GM19193 (cell line): ENCODE data around the gene AIMP1.

Source experiments
- POLR2A ChIP-seq: IDR thresholded peaks from 4 replicates; pipeline ENCODE4 v1.6.1; 2011; ENCODE audit not compliant: insufficient read depth, insufficient read length; ENCODE audit errors: extremely low read depth

Gene AIMP1

DNA sequence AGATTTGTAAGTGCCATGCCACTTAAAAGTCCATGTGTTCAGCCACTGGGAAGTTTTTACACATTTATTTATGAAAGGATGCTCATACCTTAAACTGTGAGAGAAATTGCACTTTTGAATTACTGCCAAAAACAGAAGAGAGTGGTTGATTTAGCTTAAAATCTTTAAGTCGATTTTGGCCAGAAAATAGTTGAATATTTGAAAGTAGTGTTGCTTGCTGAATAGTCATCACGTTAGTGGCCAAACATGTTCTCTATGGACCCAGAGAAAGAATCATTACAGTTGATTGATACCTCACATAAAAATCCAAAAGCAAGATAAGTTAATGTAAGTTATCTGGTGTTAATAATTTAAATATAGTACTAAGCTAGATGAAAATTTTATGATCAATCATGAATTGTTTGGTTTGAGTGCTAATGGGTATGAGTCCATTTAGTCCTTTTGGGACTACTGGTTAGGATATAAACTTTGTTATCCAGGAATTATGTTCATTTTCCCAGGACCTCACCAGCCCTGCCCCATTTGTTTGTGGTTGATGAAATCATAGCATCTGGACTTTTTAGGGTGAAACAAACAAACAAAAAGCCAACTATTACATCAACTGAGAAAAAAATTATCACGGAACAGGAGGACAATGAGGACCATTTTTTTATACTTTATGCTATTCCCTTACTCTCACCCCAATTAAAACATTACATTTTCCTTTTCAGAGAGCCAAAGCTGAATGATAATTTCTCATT is 45.9 kb downstream of the AIMP1 start:
- TF ChIP-seq POLR2A: no peak

DNA sequence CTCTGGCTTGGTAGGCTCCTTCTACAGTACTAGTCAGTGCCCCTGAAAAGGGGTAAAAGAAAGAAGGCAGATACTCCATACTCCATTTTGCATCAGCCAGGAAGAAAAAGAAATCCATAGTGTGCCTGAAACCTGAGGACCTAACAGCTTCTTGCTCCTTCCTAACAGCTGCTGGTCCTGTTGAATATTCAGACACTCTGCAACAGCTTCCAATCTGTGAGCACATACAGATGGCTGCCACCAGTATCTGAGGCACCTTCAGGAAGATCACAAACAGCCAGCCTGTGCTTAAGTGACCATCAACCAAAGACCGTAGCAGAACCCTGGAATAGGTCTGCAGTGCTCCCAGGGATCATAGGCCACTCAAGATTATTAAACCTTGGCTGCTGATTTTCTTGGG is 47.9 kb downstream of the AIMP1 start:
- no peak for TF ChIP-seq POLR2A

DNA sequence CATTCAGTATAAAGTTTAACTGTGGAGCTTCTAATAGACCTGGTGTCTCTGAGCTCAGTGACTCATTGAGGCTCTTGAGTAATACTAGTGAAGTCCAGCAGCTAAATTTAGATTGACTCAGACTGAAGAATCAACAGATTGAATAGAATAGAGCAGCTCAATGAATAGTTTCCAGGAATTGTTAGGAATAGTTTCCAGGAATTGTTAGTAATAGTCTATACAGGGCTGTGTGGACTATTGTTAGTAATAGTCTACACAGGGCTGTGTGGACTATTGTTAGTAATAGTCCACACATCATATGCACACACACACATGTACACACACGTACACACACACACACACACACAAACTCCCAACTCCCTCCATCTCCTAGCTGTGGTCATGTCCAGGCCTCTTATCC is 49.3 kb downstream of the AIMP1 start:
- no peak for TF ChIP-seq POLR2A

DNA sequence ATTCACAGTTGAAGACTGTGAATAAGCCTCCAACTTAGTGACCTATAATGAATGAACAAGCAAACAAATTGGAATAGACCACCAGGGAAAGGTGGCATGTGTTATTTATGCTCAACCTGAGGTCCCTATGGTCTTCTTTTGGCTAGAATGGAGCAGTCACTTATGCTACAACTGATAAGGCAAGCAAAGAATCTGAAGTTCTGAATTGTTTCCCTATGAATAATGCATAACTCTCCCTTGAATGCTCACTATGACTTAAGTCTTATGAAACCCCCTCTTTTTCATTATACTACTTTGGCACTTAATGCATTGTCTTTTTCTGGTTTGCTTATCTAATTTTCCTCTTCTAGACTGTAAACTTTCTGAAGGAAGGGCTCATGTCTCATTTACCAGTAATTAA is 49.7 kb downstream of the AIMP1 start:
- no peak for TF ChIP-seq POLR2A

DNA sequence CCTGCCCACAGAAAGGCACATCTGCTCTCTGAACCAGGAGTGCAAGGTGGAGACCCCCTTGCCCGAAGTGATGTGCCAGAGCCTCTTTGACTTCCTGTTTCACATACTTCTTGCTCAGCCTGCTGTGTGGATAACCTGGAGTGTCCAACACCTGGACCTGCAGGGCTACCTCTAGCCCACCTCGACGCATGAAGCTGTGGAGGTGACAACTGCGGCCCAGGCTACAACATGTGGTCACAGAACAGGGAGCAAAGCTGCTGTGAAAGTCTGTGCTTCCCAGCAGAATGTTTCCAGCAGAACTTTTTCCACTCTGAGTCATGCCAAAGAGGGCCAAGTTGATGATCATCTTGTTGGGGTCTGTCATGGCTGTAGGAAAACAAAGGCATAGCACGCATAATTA is 50.7 kb downstream of the AIMP1 start:
- no peak for TF ChIP-seq POLR2A

DNA sequence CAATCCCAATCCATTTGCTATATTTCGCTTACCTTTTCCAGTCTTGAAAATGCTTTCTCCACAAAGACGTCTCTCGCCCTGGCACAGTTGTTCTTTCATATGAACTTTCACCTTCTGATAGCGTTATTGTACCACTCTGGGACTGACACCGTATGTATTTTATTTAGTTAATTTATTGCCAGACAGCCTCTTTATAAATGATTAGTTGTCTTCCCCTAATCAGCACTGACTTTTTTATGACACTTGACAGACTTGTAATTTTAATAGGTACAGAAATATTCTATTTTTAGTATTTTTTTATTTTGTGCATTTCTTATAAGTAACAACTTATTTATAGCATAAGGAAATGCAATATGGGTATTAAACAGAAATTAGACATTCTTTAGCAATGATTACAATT is 52.3 kb downstream of the AIMP1 start, which contains the start of gene GIMD1:
GIMD1 (minus strand) TSS at position 101 of the 400 bp plus-strand sequence. CDS start 1,343 bp downstream, outside the sequence.
- no peak for TF ChIP-seq POLR2A

DNA sequence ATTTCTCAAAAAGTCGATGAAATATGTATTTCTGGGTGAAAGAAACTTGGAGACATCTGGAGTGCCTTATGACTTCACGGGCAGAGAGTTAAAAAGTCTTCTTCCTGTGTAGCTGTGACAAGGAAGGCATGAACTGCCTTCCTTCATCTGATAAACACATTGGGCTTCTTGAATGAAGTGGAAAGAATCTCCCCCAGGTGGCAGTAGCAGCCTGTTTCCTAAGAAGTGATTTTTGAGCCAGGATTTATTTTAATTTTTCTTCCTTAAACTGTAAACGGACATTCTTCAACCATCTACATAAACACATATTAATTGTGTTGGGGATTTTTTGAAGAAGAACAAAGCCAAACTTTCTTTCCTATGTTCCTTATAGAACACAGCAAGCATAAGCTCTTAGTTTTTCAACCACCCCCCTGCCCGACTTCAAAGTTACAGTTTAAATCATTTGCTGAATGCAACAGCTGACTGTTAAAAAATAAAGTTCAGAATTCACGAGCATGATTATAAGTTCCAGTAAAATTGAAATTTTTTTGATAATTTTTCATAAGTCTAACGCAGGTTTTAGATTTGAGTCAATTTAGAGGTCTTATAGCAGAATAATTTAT is 53.2 kb downstream of the AIMP1 start:
- no peak for TF ChIP-seq POLR2A

DNA sequence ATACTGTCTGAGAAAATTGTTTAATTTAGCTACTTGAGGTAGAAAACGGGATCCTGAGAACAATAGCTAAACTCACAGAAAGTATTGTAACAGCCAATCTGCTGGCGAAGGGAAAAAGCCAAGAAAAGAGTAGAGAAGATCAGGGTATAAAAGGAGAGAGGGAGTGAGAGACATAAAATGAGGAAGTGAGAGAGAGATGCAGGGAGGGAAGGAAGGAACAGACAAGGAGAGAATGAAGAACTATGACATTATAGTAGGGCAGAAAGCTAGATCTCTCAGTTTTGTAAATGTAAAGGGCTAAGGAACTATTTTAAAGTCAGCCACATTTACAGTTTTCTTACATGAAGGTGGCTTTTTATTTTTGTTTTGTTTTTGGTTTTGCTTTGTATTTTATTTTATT is 53.9 kb downstream of the AIMP1 start:
- no peak for TF ChIP-seq POLR2A

DNA sequence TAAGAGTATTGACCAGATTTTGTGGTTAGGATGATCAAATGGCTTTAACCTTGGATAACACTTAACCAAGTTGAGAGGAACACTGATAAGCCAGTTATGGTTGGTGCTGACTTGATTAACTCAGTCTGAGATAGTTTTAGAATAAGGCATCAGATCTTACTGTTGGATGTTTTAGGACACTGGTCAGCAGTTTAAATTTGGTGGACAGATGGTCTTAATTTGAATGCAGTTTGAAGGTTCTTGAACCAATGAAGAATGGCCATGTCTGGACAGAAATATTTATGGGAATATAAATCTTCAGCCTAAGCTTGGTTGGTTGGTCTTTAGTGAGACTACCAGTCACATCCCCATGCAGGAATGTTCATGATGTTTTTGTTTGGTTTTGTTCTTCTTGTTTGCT is 54.8 kb downstream of the AIMP1 start:
- TF ChIP-seq POLR2A: no peak

DNA sequence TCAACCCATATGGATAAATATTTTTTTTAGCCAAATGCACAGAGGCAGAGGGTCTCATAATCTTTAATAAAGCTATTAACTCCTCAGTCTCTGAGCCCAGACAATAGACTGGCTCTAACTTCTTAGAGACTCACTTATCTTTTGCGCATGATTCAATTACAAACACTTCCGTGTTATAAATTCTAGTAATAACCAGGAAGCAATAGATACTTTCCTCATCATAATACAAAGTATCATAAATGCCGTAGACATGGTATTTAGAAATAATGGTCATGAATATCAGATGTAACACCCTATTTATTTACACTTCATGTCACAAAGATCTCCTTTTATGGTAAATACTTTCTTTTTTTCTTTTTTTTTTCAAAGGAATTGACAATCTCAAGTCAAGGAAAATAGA is 56.7 kb downstream of the AIMP1 start:
- TF ChIP-seq POLR2A: no peak

DNA sequence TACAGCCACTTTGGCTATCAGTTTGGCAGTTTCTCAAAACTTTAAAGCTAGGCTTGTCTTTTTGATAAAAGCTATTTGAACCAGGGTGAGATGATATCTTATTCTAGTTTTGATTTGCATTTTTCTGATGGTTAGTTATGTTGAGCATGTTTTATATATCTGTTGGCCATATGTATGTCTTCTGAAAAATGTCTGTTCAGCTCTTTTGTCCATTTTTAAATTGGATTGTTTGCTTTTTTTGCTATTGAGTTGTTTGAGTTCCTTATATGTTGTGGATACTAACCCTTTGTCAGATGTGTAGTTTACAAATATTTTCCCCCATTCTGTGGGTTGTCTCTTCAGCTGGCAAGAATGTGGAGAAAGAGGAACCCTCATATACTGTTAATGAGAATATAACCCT is 63.8 kb downstream of the AIMP1 start:
- no peak for TF ChIP-seq POLR2A

DNA sequence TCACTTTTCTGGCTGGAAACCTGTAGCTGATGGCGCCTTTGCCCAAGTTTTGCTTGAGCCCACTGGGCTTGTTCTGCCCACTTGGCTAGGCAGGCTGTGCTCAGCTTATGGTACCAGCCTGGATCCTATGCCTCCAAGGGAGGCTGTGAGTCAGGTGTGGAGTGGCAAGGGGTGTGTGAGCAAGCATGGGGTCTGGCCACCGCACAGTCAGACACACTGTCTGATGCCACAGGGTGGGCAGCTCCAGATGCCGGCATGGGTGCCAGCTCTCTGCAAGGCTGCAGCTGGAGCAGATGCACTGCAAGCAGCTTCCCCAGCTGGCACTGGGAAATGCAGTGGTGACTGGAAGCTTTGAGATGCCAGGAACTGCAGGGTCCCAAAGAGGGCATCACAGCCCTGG is 68.5 kb downstream of the AIMP1 start:
- TF ChIP-seq POLR2A: no peak

DNA sequence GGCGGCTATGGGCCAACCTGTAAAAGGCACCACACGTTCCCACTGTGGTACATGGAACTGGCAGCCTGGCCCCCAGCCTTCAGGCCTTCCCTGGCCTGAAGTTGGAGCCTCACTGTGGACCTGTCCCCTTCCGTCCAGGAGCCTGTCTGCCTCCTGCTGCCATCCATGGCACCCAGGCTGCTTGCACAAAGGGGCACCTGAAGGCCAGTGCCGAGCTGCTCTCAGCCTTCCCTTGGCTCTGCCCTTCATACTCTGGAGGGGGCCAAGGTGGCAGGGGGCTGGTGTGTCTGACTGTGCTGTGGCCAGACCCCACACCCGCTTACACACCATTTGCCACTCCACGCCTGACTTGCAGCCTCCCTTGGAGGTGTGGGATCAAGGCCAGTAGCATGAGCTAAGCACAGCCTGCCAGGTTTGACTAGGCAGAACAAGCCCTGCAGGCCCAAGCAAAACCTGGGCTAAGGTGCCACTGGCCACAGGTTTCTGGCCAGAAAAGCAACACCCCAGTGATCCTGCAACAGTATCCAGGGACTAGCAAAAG is 69.6 kb downstream of the AIMP1 start:
- no peak for TF ChIP-seq POLR2A

DNA sequence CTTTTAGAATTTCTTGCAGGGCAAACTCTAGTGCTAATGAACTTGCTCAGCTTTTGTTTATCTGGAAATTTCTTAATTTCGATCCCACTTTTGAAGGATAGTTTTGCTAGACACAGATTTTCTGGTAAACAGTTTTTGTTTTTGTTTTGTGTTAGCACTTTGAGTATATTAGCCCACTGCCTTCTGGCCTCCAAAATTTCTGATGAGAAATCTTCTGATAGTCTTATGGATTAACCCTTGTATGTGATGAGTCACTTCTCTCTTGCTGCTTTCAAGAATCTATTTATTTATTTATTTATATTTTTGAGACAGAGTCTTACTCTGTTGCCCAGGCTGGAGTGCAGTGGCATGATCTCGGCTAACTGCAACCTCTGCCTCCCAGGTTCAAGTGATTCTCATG is 79.2 kb downstream of the AIMP1 start:
- no peak for TF ChIP-seq POLR2A
